ENCODE data around the gene USB1. TPM values are rescaled to one million over a fixed set of nuclear protein-coding genes. Genes with fewer than 3 reads are reported as not detected.

USB1 gene
- total and polyA plus RNA-seq, 2 experiments from 2014 or later = 18.2 to 47.7 TPM

GRCh38 chr16:57991551-57992059 is 9.6 kb upstream of the USB1 start:
- 79% methylated on average over 11 of the region's 11 CpGs for WGBS (ENCODE audit: low lambda C conversion rate, missing lambda C conversion rate)
- no peaks in the 10 kb centered on the region for H3K36me3 ChIP-seq (replicated peaks; ENCODE audit: insufficient read depth, low read depth)
- TF ChIP-seq EZH2phosphoT487 (IDR thresholded peaks at IDR 0.05; ENCODE audit: low read depth, severe bottlenecking, unreplicated experiment) (no peak), EZH2 (IDR thresholded peaks at IDR 0.05; ENCODE audit: borderline replicate concordance) (no peak)
- TF ChIP-seq, protein P1, sequence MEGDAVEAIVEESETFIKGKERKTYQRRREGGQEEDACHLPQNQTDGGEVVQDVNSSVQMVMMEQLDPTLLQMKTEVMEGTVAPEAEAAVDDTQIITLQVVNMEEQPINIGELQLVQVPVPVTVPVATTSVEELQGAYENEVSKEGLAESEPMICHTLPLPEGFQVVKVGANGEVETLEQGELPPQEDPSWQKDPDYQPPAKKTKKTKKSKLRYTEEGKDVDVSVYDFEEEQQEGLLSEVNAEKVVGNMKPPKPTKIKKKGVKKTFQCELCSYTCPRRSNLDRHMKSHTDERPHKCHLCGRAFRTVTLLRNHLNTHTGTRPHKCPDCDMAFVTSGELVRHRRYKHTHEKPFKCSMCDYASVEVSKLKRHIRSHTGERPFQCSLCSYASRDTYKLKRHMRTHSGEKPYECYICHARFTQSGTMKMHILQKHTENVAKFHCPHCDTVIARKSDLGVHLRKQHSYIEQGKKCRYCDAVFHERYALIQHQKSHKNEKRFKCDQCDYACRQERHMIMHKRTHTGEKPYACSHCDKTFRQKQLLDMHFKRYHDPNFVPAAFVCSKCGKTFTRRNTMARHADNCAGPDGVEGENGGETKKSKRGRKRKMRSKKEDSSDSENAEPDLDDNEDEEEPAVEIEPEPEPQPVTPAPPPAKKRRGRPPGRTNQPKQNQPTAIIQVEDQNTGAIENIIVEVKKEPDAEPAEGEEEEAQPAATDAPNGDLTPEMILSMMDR (IDR thresholded peaks at IDR 0.05; ENCODE audit: poor library complexity) = no peak

GRCh38 chr16:57992084-57992483 is 9.1 kb upstream of the USB1 start:
- no peaks in the 10 kb centered on the region for H3K4me1 ChIP-seq (ENCODE audit: insufficient read depth)
- peak; percentile 2 for DNase-seq (ENCODE audit: low spot score)
- H3K9me2 ChIP-seq (replicated peaks; ENCODE audit: insufficient read depth) = no peaks in the 10 kb centered on the region
- no peak overlapping the region for H3K27ac ChIP-seq
- no peaks in the 10 kb centered on the region for H3K27me3 ChIP-seq
- 93% methylated on average over 6 of the region's 6 CpGs for WGBS (ENCODE audit: low lambda C conversion rate, missing lambda C conversion rate)
- H3K4me3 ChIP-seq = no peak overlapping the region
- TF ChIP-seq, protein P1 (IDR thresholded peaks at IDR 0.05; ENCODE audit: poor library complexity) = no peak
- TF ChIP-seq EZH2 (IDR thresholded peaks at IDR 0.05; ENCODE audit: borderline replicate concordance) = no peak
- no peak for TF ChIP-seq EZH2phosphoT487 (IDR thresholded peaks at IDR 0.05; ENCODE audit: low read depth, severe bottlenecking, unreplicated experiment)
- no peaks in the 10 kb centered on the region for H4K20me1 ChIP-seq (ENCODE audit: insufficient read depth, poor library complexity, severe bottlenecking)
- no peaks in the 10 kb centered on the region for H3K36me3 ChIP-seq (replicated peaks; ENCODE audit: insufficient read depth, low read depth)
- no peak overlapping the region for H2AFZ ChIP-seq
- H3K79me2 ChIP-seq = peaks cover 6% of the 10 kb centered on the region
- H3K4me2 ChIP-seq = no peak overlapping the region
- H3K9me3 ChIP-seq (ENCODE audit: low read depth) = no peaks in the 10 kb centered on the region

More at GRCh38 chr16:57991551-57992059, 9.6 kb upstream of the USB1 start:
- H3K27ac ChIP-seq = no peak overlapping the region
- H3K4me3 ChIP-seq = no peak overlapping the region
- H3K9me3 ChIP-seq (ENCODE audit: low read depth) = no peaks in the 10 kb centered on the region
- H3K4me2 ChIP-seq = no peak overlapping the region
- H3K79me2 ChIP-seq = peaks cover 6% of the 10 kb centered on the region
- DNase-seq (ENCODE audit: low spot score) = no peak
- no peak overlapping the region for H2AFZ ChIP-seq
- no peaks in the 10 kb centered on the region for H3K4me1 ChIP-seq (ENCODE audit: insufficient read depth)
- no peaks in the 10 kb centered on the region for H3K27me3 ChIP-seq
- no peaks in the 10 kb centered on the region for H4K20me1 ChIP-seq (ENCODE audit: insufficient read depth, poor library complexity, severe bottlenecking)
- no peaks in the 10 kb centered on the region for H3K9me2 ChIP-seq (replicated peaks; ENCODE audit: insufficient read depth)

GRCh38 chr16:57993438-57993837 is 7.8 kb upstream of the USB1 start:
- no peak overlapping the region for H3K4me3 ChIP-seq
- H4K20me1 ChIP-seq (ENCODE audit: insufficient read depth, poor library complexity, severe bottlenecking) = peaks cover 3% of the 10 kb centered on the region
- H3K9me3 ChIP-seq (ENCODE audit: low read depth) = no peaks in the 10 kb centered on the region
- H3K4me2 ChIP-seq = no peak overlapping the region
- peak overlapping the region; percentile 58 for H3K27ac ChIP-seq
- peaks cover 3% of the 10 kb centered on the region for H3K4me1 ChIP-seq (ENCODE audit: insufficient read depth)
- TF ChIP-seq, protein P1 (IDR thresholded peaks at IDR 0.05; ENCODE audit: poor library complexity) = no peak
- no peak for TF ChIP-seq EZH2phosphoT487 (IDR thresholded peaks at IDR 0.05; ENCODE audit: low read depth, severe bottlenecking, unreplicated experiment)
- no peak for TF ChIP-seq EZH2 (IDR thresholded peaks at IDR 0.05; ENCODE audit: borderline replicate concordance)
- H2AFZ ChIP-seq = no peak overlapping the region
- H3K27me3 ChIP-seq = no peaks in the 10 kb centered on the region
- no peaks in the 10 kb centered on the region for H3K36me3 ChIP-seq (replicated peaks; ENCODE audit: insufficient read depth, low read depth)
- H3K9me2 ChIP-seq (replicated peaks; ENCODE audit: insufficient read depth) = no peaks in the 10 kb centered on the region
- 83% methylated on average over 8 of the region's 8 CpGs for WGBS (ENCODE audit: low lambda C conversion rate, missing lambda C conversion rate)
- peaks cover 6% of the 10 kb centered on the region for H3K79me2 ChIP-seq
- no peak for DNase-seq (ENCODE audit: low spot score)
